Thyroid gland (tissue), 4 donors: ENCODE measurements around the gene DENND1A.

Experiments
- POLR2A ChIP-seq, 2 donors: fragments of 450-650 bp; IDR thresholded peaks; one replicate each; pipeline ENCODE4 v1.6.1; 2017; ENCODE audit warnings: antibody characterized with exemption in 2 of 2, mild to moderate bottlenecking in 2 of 2, moderate library complexity in 1 of 2
- TF ChIP-seq, protein P1 (sequence below), 6 experiments: fragments of 200-600 bp in 3 of 6; fragments of 450-650 bp in 3 of 6; sonication (generic) in 3 of 6; IDR thresholded peaks; one replicate each; pipeline ENCODE4 v1.5.1; 2016 to 2019; ENCODE audit warnings: antibody characterized with exemption in 6 of 6, mild to moderate bottlenecking in 2 of 6, inconsistent platforms in 1 of 6, moderate library complexity in 1 of 6

DNA sequence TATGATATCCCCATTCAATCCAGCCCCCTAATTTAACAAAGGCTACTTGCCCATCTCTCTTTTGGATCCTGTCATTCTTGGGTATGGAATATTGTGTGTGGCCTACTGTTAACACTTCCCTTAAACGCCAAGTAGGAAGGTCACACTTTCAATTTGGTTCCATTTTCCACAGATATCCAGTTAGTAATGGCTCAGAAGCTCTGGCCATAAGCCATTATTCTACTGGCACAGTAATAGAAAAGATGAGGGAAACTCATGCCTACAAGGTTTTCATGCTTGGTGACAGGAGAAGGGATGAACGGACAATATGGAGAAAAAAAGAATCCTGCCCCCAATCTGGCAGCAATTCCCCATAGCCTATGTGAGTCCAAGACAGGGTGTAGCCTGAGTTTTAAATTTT lies 346.3 kb downstream of the DENND1A start:
- TF ChIP-seq, protein P1, sequence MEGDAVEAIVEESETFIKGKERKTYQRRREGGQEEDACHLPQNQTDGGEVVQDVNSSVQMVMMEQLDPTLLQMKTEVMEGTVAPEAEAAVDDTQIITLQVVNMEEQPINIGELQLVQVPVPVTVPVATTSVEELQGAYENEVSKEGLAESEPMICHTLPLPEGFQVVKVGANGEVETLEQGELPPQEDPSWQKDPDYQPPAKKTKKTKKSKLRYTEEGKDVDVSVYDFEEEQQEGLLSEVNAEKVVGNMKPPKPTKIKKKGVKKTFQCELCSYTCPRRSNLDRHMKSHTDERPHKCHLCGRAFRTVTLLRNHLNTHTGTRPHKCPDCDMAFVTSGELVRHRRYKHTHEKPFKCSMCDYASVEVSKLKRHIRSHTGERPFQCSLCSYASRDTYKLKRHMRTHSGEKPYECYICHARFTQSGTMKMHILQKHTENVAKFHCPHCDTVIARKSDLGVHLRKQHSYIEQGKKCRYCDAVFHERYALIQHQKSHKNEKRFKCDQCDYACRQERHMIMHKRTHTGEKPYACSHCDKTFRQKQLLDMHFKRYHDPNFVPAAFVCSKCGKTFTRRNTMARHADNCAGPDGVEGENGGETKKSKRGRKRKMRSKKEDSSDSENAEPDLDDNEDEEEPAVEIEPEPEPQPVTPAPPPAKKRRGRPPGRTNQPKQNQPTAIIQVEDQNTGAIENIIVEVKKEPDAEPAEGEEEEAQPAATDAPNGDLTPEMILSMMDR (IDR thresholded peaks at IDR 0.05): no peak
- TF ChIP-seq POLR2A (IDR thresholded peaks at IDR 0.05): no peak
